Measurements from ENCODE around the gene PPP3R2. TPM values are rescaled to one million over a fixed set of nuclear protein-coding genes. Genes with fewer than 3 reads are reported as not detected.

PPP3R2 gene
- total RNA-seq, 1 experiment from 2014 or later: not detected

GRCh38 chr9:101567725-101568350 is 26.9 kb downstream of the PPP3R2 start:
- Histone ChIP-seq H2BK120ac (ENCODE audit: low read depth, low read length, poor library complexity, severe bottlenecking) (no peak overlapping the region), H3K14ac (ENCODE audit: insufficient read depth, low read length) (no peak overlapping the region), H2BK5ac (ENCODE audit: insufficient read length, low read length) (no peak overlapping the region), H3K27me3 (ENCODE audit: insufficient read depth, low read length) (no peaks in the 10 kb centered on the region), H3K23ac (ENCODE audit: insufficient read length, low read depth, low read length) (no peak overlapping the region), H4K8ac (replicated peaks; ENCODE audit: insufficient read length, low read depth, low read length) (no peak overlapping the region), H2BK12ac (ENCODE audit: insufficient read length, low read depth, low read length) (no peak overlapping the region), H4K91ac (ENCODE audit: insufficient read length, low read depth, low read length) (no peak overlapping the region), H2BK15ac (ENCODE audit: low read depth, low read length) (no peak overlapping the region), H3K79me2 (ENCODE audit: insufficient read depth, low read length) (no peaks in the 10 kb centered on the region), H2AK5ac (ENCODE audit: insufficient read length, low read length) (no peak overlapping the region), H3K18ac (ENCODE audit: insufficient read length, low read depth, low read length) (no peak overlapping the region), H3T11ph (ENCODE audit: low read length) (no peak overlapping the region), H4K5ac (ENCODE audit: insufficient read length, low read depth, low read length) (no peak overlapping the region), H2AFZ (ENCODE audit: low read length) (no peak overlapping the region), H3K4ac (ENCODE audit: low read depth, low read length) (no peak overlapping the region), H3K56ac (ENCODE audit: insufficient read length, low read depth, low read length) (no peak overlapping the region), H3K79me1 (ENCODE audit: insufficient read depth, low read depth, low read length, poor library complexity, severe bottlenecking) (no peaks in the 10 kb centered on the region), H2BK20ac (ENCODE audit: low read depth, low read length, poor library complexity, severe bottlenecking) (no peak overlapping the region), H3K4me1 (ENCODE audit: insufficient read depth, low read length) (peaks cover 12% of the 10 kb centered on the region), H3K27ac (ENCODE audit: insufficient read length, low read depth, low read length) (no peak overlapping the region), H3K4me2 (ENCODE audit: insufficient read depth, insufficient read length, low read length) (no peak overlapping the region), H3K9ac (ENCODE audit: extremely low read depth, insufficient read length, low read length) (no peak overlapping the region), H3K9me3 (ENCODE audit: control insufficient read depth, low read depth, low read length) (no peaks in the 10 kb centered on the region), H3K23me2 (ENCODE audit: insufficient read length, low read depth, low read length, poor library complexity, severe bottlenecking) (no peaks in the 10 kb centered on the region), H4K20me1 (ENCODE audit: control insufficient read depth, insufficient read depth, insufficient read length) (no peaks in the 10 kb centered on the region)
- Mint-ChIP-seq H3K4me3 (no peak overlapping the region), H3K27me3 (ENCODE audit: low read depth) (no peaks in the 10 kb centered on the region), H3K4me1 (peaks cover 24 to 26% of the 10 kb centered on the region in 2 experiments), H3K9me3 (no peaks in the 10 kb centered on the region), H3K36me3 (ENCODE audit: insufficient read depth in 1 of 3, low read depth in 3 of 3) (peaks cover 26 to 44% (median 43%) of the 10 kb centered on the region in 3 experiments), H3K27ac (no peak overlapping the region)
- TF ChIP-seq CTCF (conservative IDR thresholded peaks at IDR 0.05): no peak
- DNase-seq: no peak
- WGBS (ENCODE audit: extremely low coverage, insufficient read length, low lambda C conversion rate): no CpG with 5 or more reads among the region's 3 CpGs

Measured in H9 (cell line).